Stimulated activated CD8-positive, alpha-beta memory T cell treated with anti-CD3 and anti-CD28 coated beads, Interleukin-7, amount 100 ng/mL, for 24 hours (primary cell): ENCODE data around the gene INSYN2A.

Experiments
- DNase-seq: peaks from one replicate; pipeline ENCODE4 v3.0.0-alpha.2; 2020; ENCODE audit warnings: low read depth

INSYN2A gene

DNA sequence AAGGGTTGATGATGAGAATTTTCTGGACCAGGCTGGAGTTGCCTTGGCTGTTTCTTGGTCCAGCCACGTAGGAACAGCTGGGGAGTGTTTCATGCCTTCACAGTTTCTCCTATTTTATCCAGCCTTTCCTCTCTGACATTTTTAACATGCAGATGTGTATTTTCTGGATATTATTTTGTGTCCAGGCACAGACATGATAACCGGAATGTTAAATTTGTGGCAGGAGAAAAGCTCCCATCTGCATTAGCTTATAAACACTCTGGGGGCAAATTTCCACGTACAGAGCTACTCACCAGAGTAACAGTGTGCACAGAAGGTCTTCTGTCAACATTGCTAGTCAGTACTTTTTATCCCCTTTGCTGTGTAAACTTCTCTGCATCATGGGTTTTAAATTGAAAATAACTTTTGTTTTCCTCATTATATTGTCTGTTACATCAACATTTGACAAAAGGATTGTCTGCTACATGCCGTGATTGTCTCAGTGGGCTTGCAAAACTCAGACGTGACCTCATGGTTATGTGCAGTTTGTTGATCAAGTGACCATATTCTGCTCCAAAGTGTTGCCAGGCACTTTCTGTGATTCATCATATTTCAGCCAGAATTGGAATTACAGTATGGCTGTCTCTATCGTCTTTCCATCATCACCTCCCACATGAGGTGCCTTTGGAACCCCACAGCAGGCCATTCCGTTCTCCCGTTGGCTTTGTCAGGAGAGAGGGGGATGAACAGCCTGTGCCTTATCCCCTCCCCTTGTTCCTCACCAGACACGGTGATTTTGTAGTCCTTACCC, 41.4 kb downstream of the INSYN2A start:
- no peak for DNase-seq

DNA sequence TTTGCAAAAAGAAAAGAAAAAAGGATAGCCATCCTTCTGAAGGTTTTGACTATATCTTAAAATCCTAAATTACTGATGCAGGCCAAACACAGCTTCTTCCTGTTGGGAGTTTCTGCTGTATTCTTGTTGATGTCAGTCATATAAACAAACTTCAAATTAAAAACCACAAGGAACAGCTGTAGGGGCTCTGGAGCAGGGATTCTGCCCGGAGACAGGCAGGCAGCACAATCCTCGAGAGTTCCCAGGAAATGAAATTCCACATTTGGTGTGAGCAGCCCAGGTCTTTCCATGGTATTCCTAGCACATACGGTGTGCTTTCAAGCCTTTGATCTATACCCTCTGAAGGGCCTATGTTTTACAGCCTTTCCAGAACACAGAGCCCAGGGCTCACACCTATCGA, 43.2 kb downstream of the INSYN2A start:
- DNase-seq = no peak

GRCh38 chr10:127151981-127152699, 44.3 kb downstream of the INSYN2A start:
- no peak for DNase-seq

DNA sequence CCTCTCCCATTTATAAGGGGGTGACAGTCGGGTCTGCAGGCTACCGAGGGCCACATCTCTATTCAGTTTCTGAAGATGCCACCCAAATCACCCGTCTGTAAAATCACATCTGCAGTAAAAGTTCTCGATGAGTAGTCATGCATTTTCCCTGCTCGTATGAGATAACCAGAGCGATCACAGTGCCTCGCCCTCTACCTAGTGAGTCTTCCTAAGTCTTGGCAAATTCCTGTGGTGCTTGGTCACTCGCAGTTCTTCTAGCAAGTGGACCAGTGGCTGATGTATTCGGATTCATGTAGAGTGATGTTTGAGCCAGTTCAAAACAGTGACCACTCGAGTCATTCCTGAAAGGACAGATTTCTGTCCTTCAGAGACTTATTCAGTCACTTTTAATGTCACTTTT, 44.9 kb downstream of the INSYN2A start:
- DNase-seq = no peak

DNA sequence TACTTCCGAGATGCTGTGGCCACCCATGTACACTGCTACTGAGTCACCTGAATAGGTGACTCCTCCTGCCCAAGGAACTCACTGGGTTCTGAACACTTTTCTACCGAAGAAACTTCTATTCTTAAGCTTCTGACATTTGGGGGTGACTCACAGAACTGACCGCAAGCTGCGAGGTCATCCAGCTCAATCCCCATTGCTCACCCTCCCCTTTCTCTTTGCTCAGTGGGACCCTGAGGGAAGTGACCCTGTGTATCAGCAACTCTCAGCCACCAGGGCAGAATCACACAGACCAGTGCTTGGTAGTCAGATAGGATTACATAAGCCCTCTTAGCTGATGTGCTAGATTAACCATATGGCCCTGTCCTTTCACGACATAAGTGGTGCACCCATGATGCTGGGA, 46.3 kb downstream of the INSYN2A start:
- no peak for DNase-seq

- no peak for DNase-seq
Measured at GRCh38 chr10:127149501-127150081, 46.8 kb downstream of the INSYN2A start.

GRCh38 chr10:127148933-127149220, 47.5 kb downstream of the INSYN2A start:
- DNase-seq = no peak

DNA sequence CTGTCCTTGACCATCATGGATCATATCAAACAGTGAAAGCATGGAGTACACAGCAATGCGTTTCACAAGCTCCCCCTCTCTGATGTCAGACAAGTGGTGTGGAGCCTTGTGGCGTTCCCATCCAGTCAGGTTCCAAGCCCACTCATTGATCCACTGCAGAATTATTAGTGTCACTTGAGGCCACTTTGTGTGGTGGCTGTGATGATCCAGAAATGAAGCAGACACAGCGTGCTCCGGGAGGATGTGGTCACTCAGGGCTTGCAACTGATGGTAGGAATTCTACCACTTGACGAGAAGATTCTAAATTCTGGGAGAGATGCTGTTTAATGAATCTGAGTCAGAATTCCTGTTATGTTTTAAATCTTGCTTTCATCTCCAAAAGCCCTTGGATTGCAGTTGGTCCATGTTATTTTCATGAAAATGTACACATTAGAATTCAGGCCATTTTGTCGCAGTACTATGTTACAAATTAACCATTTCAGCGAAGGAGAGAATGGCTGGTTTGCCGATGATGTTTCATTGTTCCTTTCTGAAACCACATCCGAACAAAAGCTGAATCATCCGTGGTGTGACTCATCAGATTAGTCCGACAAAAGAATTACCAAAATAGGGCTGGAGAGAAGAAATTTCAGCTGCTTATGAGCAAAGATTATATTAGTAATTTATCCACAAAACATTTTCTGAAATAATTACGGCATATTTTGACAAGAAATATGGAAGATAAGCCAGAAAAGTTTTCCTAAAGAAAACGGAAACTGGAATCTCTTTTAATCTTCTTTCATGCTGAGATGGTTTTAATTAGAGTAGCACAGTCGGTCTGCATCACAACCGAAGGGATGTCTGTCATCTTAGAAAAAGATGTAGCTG, 48.1 kb downstream of the INSYN2A start:
- no peak for DNase-seq

DNA sequence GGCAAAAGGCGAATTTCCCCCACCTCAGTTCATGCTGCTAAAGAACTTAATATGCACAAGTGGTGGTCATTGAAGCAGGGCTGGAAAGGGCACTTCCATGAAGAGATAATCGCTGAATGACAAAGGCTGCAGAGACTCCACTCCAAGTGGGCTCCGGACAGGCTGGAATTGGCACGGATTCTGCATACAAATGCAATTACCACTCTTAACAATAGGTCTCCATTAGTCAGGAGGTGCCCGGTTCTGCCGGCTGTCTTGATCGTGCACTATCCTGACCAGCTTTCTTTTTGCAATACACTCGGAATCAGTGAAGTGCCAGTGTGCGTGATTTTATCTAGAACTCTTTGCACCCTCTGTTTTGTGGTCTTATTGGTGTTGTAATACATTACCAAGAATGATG, 49.7 kb downstream of the INSYN2A start:
- DNase-seq = no peak
